ENCODE results near the gene BLOC1S1.

DNA sequence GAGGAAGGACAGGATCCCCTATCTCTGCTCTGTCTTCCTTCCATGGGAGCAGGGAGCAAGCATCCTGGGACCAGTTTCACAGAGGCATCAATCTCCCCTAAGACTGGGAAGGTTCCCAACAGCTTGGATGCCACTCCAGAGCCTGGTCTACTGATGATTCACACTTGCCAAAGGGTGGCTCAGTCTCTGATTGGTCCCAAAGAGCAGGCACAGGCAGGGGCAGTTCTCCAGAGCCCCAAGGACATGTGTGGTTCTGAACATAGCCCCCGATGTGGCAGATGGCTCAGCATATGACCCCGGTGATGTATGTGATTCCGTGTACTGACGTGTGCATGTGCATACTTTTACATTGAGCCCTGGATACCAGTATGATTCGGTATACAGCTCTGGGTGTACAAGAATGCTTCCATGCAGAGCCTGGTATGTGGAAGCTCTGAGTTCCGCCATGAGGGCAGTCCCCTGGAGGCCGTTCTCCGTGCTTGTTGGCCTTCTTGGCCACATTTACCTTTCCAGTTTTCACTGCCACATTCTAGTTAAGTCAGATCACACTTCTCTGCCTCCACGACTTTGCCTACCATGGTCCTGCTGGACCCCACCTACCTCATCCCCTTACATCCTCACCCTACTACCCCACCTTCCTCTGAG is 29.4 kb upstream of the BLOC1S1 start:
- TF ChIP-seq CTCF (IDR thresholded peaks at IDR 0.05 in 4 of 5, conservative IDR thresholded peaks at IDR 0.05 in 1 of 5) (no peak), POLR2A (IDR thresholded peaks at IDR 0.05) (no peak)

Measured in gastrocnemius medialis (tissue), 4 donors.